GM18907 (cell line): Measurements from ENCODE around the gene SOX3.

ENCODE experiments used
- ATAC-seq: cut with Tn5 transposase; IDR thresholded peaks from one replicate; pipeline ENCODE4 v1.9.1; 2021; ENCODE audit warnings: mild to moderate bottlenecking, moderate library complexity; ENCODE audit not compliant: unreplicated experiment

Gene SOX3

GRCh38 chrX:140504371-140505324 lies at the start of gene SOX3:
SOX3 (minus strand) TSS chrX:140505069; CDS start chrX:140505060, 9 bp downstream.
- no peak for ATAC-seq

- no peak for ATAC-seq
These were observed 44.1 kb upstream of the SOX3 start for GRCh38 chrX:140548985-140549384.

- ATAC-seq = no peak
These were observed 21.3 kb upstream of the SOX3 start for GRCh38 chrX:140526171-140526570.

GRCh38 chrX:140525448-140525847 lies 20.6 kb upstream of the SOX3 start:
- ATAC-seq = no peak

- no peak for ATAC-seq
These were observed 19.7 kb upstream of the SOX3 start for GRCh38 chrX:140524556-140524955.

GRCh38 chrX:140521393-140521792 lies 16.5 kb upstream of the SOX3 start:
- no peak for ATAC-seq

- no peak for ATAC-seq
These were observed 9.7 kb upstream of the SOX3 start for GRCh38 chrX:140514554-140514953.

- ATAC-seq = no peak
These were observed 6.0 kb upstream of the SOX3 start for GRCh38 chrX:140510895-140511295.

GRCh38 chrX:140510306-140510676 lies 5.4 kb upstream of the SOX3 start:
- ATAC-seq = no peak

GRCh38 chrX:140509468-140510305 lies 4.8 kb upstream of the SOX3 start:
- ATAC-seq = no peak

- no peak for ATAC-seq
These were observed 4.1 kb upstream of the SOX3 start for GRCh38 chrX:140508958-140509357.

- no peak for ATAC-seq
These were observed 3.1 kb upstream of the SOX3 start for GRCh38 chrX:140507982-140508305.

- no peak for ATAC-seq
These were observed 2.5 kb upstream of the SOX3 start for GRCh38 chrX:140507223-140507981.

- no peak for ATAC-seq
These were observed 810 bp upstream of the SOX3 start for GRCh38 chrX:140505421-140506337.

- ATAC-seq = no peak
These were observed 1.0 kb downstream of the SOX3 start for GRCh38 chrX:140503714-140504351.

GRCh38 chrX:140503238-140503601 lies 1.6 kb downstream of the SOX3 start:
- no peak for ATAC-seq

- no peak for ATAC-seq
These were observed 2.2 kb downstream of the SOX3 start for GRCh38 chrX:140502491-140503237.

GRCh38 chrX:140501940-140502468 lies 2.9 kb downstream of the SOX3 start:
- ATAC-seq = no peak

- ATAC-seq = no peak
These were observed 3.5 kb downstream of the SOX3 start for GRCh38 chrX:140501321-140501720.
